Hepatocyte (in vitro differentiated cells): ENCODE results near the gene CABP1. TPM values are rescaled to one million over a fixed set of nuclear protein-coding genes. Genes with fewer than 3 reads are reported as not detected.

ENCODE experiments used
- DNase-seq: peaks from one replicate; pipeline ENCODE4 v3.0.0-alpha.2; 2016; ENCODE audit warnings: low spot score
- H2AFZ ChIP-seq: fragments of 200-600 bp; sonication (generic); 2 replicates; pipeline ENCODE4 v1.6.0; 2016; ENCODE audit warnings: antibody characterized with exemption, mild to moderate bottlenecking
- H3K27ac ChIP-seq: fragments of 200-600 bp; sonication (generic); 2 replicates; pipeline ENCODE4 v1.5.1; 2016; ENCODE audit warnings: mild to moderate bottlenecking
- H3K27me3 ChIP-seq: fragments of 200-600 bp; sonication (generic); 2 replicates; pipeline ENCODE4 v1.6.1; 2016
- H3K36me3 ChIP-seq: fragments of 200-600 bp; sonication (generic); replicated peaks from 2 replicates; pipeline ENCODE4 v1.5.1; 2016; ENCODE audit warnings: low read depth; ENCODE audit not compliant: insufficient read depth
- H3K4me1 ChIP-seq: fragments of 200-600 bp; sonication (generic); 2 replicates; pipeline ENCODE4 v1.5.1; 2016; ENCODE audit warnings: mild to moderate bottlenecking, moderate library complexity; ENCODE audit not compliant: insufficient read depth
- H3K4me2 ChIP-seq: fragments of 200-600 bp; sonication (generic); 2 replicates; pipeline ENCODE4 v1.6.0; 2016
- H3K4me3 ChIP-seq: fragments of 200-600 bp; sonication (generic); 2 replicates; pipeline ENCODE4 v1.5.1; 2016; ENCODE audit warnings: mild to moderate bottlenecking
- H3K79me2 ChIP-seq: fragments of 200-600 bp; sonication (generic); 2 replicates; pipeline ENCODE4 v1.6.0; 2017; ENCODE audit warnings: mild to moderate bottlenecking
- H3K9me2 ChIP-seq: fragments of 200-600 bp; sonication (generic); replicated peaks from 2 replicates; pipeline ENCODE4 v1.6.0; 2017; ENCODE audit warnings: mild to moderate bottlenecking; ENCODE audit not compliant: insufficient read depth
- H3K9me3 ChIP-seq: fragments of 200-600 bp; sonication (generic); 2 replicates; pipeline ENCODE4 v1.5.1; 2016; ENCODE audit warnings: low read depth, mild to moderate bottlenecking
- H4K20me1 ChIP-seq: fragments of 200-600 bp; sonication (generic); 2 replicates; pipeline ENCODE4 v1.6.0; 2016; ENCODE audit warnings: mild to moderate bottlenecking; ENCODE audit not compliant: insufficient read depth, poor library complexity, severe bottlenecking
- EZH2 ChIP-seq: fragments of 200-600 bp; sonication (generic); IDR thresholded peaks from 2 replicates; pipeline ENCODE4 v1.6.1; 2016; ENCODE audit warnings: antibody characterized with exemption, mild to moderate bottlenecking, borderline replicate concordance
- EZH2phosphoT487 ChIP-seq: fragments of 200-600 bp; sonication (generic); IDR thresholded peaks from one replicate; pipeline ENCODE4 v1.6.1; 2018; ENCODE audit warnings: antibody characterized with exemption, mild to moderate bottlenecking, low read depth, moderate library complexity; ENCODE audit not compliant: unreplicated experiment, severe bottlenecking
- WGBS: methylation state at CpG from one replicate; pipeline ENCODE4 v1.1.6; 2016; ENCODE audit warnings: low lambda C conversion rate; ENCODE audit errors: missing lambda C conversion rate; 5-methylcytosine and 5-hydroxymethylcytosine counted together
- polyA plus RNA-seq: library from polyadenylated mRNA; unstranded; fragments of >200 nt; fragmentation: Nextera tagmentation; extraction: Ambion mirVana; gene quantifications from 2 replicates; pipeline ENCODE4 v1.2.1, GENCODE V29; 2016
- total RNA-seq: library from RNA; depleted of rRNA; stranded (reverse); fragments of >200 nt; gene quantifications from 2 replicates; pipeline ENCODE4 v1.2.3, GENCODE V29; 2014
- TF ChIP-seq, protein P1 (sequence below): fragments of 200-600 bp; sonication (generic); IDR thresholded peaks from 2 replicates; pipeline ENCODE4 v1.5.1; 2016; ENCODE audit warnings: antibody characterized with exemption, mild to moderate bottlenecking; ENCODE audit not compliant: poor library complexity

The CABP1 gene
- total and polyA plus RNA-seq, 2 experiments from 2014 or later = 0.74 to 1.5 TPM

DNA sequence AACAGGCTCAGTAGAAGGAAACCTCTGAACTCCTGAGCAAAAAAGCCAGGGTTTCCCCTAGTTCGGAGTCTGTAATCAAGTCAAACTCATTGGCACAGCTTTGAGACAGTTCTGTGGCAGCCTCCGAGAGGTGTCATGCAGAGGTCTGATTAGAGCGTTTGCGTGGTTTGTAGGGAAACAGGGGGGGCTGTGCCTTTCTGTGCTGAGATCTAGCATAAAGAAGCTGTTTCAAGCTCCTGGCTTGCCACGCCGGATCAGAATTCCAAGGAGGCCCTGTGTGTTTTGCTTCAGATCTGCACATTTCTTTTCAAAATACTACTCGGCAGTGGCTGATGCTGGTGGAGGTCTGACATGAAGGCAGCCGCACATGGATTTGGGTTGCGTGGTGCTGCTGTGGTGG is 1.7 kb downstream of the CABP1 start:
- Histone ChIP-seq H3K27me3 (peaks cover 50% of the 10 kb centered on the region), H2AFZ (no peak overlapping the region), H3K4me2 (no peak overlapping the region), H3K4me3 (no peak overlapping the region), H3K4me1 (peaks cover 4% of the 10 kb centered on the region), H3K9me2 (no peaks in the 10 kb centered on the region), H3K9me3 (no peaks in the 10 kb centered on the region), H3K36me3 (no peaks in the 10 kb centered on the region), H3K27ac (no peak overlapping the region), H4K20me1 (peaks cover 4% of the 10 kb centered on the region), H3K79me2 (no peaks in the 10 kb centered on the region)
- no peak for DNase-seq
- TF ChIP-seq EZH2 (no peak), EZH2phosphoT487 (no peak)
- TF ChIP-seq, protein P1, sequence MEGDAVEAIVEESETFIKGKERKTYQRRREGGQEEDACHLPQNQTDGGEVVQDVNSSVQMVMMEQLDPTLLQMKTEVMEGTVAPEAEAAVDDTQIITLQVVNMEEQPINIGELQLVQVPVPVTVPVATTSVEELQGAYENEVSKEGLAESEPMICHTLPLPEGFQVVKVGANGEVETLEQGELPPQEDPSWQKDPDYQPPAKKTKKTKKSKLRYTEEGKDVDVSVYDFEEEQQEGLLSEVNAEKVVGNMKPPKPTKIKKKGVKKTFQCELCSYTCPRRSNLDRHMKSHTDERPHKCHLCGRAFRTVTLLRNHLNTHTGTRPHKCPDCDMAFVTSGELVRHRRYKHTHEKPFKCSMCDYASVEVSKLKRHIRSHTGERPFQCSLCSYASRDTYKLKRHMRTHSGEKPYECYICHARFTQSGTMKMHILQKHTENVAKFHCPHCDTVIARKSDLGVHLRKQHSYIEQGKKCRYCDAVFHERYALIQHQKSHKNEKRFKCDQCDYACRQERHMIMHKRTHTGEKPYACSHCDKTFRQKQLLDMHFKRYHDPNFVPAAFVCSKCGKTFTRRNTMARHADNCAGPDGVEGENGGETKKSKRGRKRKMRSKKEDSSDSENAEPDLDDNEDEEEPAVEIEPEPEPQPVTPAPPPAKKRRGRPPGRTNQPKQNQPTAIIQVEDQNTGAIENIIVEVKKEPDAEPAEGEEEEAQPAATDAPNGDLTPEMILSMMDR = no peak
- WGBS = 87% methylated on average over 9 of the region's 9 CpGs

DNA sequence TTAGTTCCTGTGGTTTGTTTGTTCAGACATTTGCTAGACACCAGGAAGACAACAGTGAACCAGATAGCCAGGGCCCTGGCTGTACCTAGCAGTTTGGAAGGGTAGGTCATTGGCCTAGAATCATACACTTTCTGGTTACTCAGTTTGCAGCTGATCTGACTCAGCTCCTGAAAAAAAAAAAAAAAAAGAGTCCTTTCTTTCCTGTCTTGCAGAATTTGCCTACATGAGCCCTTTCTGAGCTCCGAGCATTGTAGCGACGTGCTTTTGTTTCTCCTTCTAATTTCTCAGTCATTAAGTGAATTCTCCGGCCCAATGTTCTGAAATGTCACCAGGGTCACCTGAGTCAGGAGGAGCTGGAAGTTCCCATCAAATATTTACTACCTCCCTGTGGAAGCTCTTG is 2.4 kb downstream of the CABP1 start:
- no peaks in the 10 kb centered on the region for H3K79me2 ChIP-seq

DNA sequence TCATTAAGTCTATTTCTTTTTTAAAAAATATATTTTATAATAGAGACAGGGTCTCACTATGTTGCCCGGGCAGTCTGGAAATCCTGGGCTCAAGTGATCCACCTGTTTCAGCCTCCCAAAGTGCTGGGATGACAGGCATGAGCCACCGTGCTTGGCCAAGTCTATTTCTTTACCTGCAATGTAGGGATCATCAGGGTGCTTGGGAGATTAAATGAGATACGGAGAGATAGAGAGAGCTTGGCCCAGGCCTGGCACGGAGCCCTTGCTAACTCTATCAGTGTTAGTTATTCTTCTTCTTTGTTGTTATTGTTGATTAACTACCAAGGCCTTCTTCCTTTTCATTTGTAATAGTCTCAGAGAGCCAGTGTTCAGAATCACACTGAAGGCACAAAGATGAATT is 3.1 kb downstream of the CABP1 start:
- H3K36me3 ChIP-seq = no peaks in the 10 kb centered on the region
- H3K4me3 ChIP-seq = no peak overlapping the region
- peaks cover 50% of the 10 kb centered on the region for H3K27me3 ChIP-seq
- H4K20me1 ChIP-seq = peaks cover 4% of the 10 kb centered on the region
- H3K4me1 ChIP-seq = peaks cover 4% of the 10 kb centered on the region
- no peak overlapping the region for H2AFZ ChIP-seq
- no peaks in the 10 kb centered on the region for H3K9me3 ChIP-seq
- H3K79me2 ChIP-seq = no peaks in the 10 kb centered on the region
- no peak overlapping the region for H3K4me2 ChIP-seq
- TF ChIP-seq, protein P1 = no peak
- TF ChIP-seq EZH2phosphoT487 (no peak), EZH2 (no peak)
- WGBS = 83% methylated on average over 4 of the region's 4 CpGs
- H3K9me2 ChIP-seq = no peaks in the 10 kb centered on the region
- DNase-seq = no peak
- H3K27ac ChIP-seq = no peak overlapping the region

More for the DNA sequence above, 2.4 kb downstream of the CABP1 start:
- WGBS = 84% methylated on average over 4 of the region's 4 CpGs
- Histone ChIP-seq H2AFZ (no peak overlapping the region), H3K9me2 (no peaks in the 10 kb centered on the region), H3K9me3 (no peaks in the 10 kb centered on the region), H3K27me3 (peaks cover 50% of the 10 kb centered on the region), H3K27ac (no peak overlapping the region), H3K36me3 (no peaks in the 10 kb centered on the region), H3K4me3 (no peak overlapping the region), H3K4me1 (peaks cover 4% of the 10 kb centered on the region), H4K20me1 (peaks cover 4% of the 10 kb centered on the region), H3K4me2 (no peak overlapping the region)
- DNase-seq = no peak
- TF ChIP-seq EZH2 (no peak), EZH2phosphoT487 (no peak)
- TF ChIP-seq, protein P1 = no peak

DNA sequence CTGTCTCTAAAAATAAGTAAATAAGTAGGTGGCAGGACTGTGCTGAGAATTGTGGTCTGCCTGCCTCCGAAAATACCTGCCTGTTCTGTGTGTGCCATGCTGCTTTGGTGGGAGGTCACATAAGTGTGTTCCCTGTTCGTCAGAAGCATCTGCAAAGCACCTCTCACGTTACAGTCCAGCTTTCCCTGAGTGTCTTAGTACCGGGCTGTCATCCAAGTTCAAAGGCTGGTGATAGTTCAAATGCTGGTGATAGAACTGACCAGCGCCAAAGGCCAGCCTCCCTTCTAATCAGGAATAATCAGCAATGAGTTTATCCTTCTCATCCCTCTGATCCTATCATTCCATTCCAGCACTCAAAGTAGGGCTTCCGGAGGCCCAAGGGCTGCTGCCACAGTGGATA is 5.6 kb downstream of the CABP1 start:
- DNase-seq = no peak
- Histone ChIP-seq H3K9me2 (no peaks in the 10 kb centered on the region), H3K27me3 (peaks cover 41% of the 10 kb centered on the region), H3K9me3 (no peaks in the 10 kb centered on the region), H2AFZ (no peak overlapping the region), H3K4me3 (no peak overlapping the region), H3K79me2 (no peaks in the 10 kb centered on the region), H3K27ac (no peak overlapping the region), H3K4me2 (no peak overlapping the region), H3K4me1 (peaks cover 4% of the 10 kb centered on the region), H3K36me3 (no peaks in the 10 kb centered on the region), H4K20me1 (peaks cover 4% of the 10 kb centered on the region)
- TF ChIP-seq EZH2phosphoT487 = no peak
- 55% methylated on average over 6 of the region's 6 CpGs for WGBS
